Measurements from ENCODE around the gene FAS. TPM values are rescaled to one million over a fixed set of nuclear protein-coding genes. Genes with fewer than 3 reads are reported as not detected.

Gene FAS
- polyA plus RNA-seq, 1 of the 3 experiments (the other 2 are of a cell fraction) = 31.5 TPM

- 0 out of 2 replicates have a peak, but pooled peaks have one; percentile 31 for TF ChIP-seq REST (IDR thresholded peaks at IDR 0.05; ENCODE audit: low read depth, low read length)
- TF ChIP-seq RXRA (IDR thresholded peaks at IDR 0.05; ENCODE audit: borderline replicate concordance, low read depth) = peak; percentile 68; the same call in 1 of the 2 replicates
Observed at GRCh38 chr10:88979153-88979562, 11.4 kb upstream of the FAS start (continued).

GRCh38 chr10:88979603-88980002 is 11.0 kb upstream of the FAS start:
- Histone ChIP-seq H3K4me2 (0 out of 2 replicates have a peak overlapping the region, but pooled peaks have one; percentile 20), H3K9me2 (no peaks in the 10 kb centered on the region), H4K20me1 (ENCODE audit: insufficient read depth) (no peaks in the 10 kb centered on the region), H3K4me3 (ENCODE audit: low read depth in 2 of 2, low read length in 1 of 2) (no peak overlapping the region), H3K9ac (no peak overlapping the region), H3K27ac (ENCODE audit: low read depth in 2 of 2, low read length in 1 of 2) (no peak overlapping the region; a peak in 1 of 4 replicates), H3K79me2 (ENCODE audit: insufficient read depth) (peaks cover 9% of the 10 kb centered on the region; the same call in 1 of the 2 replicates), H3K4me1 (ENCODE audit: control insufficient read depth in 1 of 2, insufficient read depth in 2 of 2, low read depth in 1 of 2, low read length in 1 of 2) (peaks cover 6 to 34% of the 10 kb centered on the region in 2 experiments; a peak in 3 of 4 replicates), H3K27me3 (ENCODE audit: insufficient read depth) (no peaks in the 10 kb centered on the region), H3K9me3 (no peaks in the 10 kb centered on the region), H3K36me3 (replicated peaks in 1 of 2; ENCODE audit: control insufficient read depth in 1 of 2, insufficient read depth in 2 of 2, low read length in 1 of 2) (peaks cover 5% of the 10 kb centered on the region in 2 experiments), H2AFZ (ENCODE audit: low read depth) (no peak overlapping the region), H3F3A (replicated peaks; ENCODE audit: insufficient read depth) (no peaks in the 10 kb centered on the region)
- TF ChIP-seq RCOR1 (IDR thresholded peaks at IDR 0.05; ENCODE audit: low read length) = no peak
- no peak for TF ChIP-seq TAF1 (IDR thresholded peaks at IDR 0.05; ENCODE audit: borderline replicate concordance, low read depth, low read length)
- no peak for TF ChIP-seq REST (IDR thresholded peaks at IDR 0.05; ENCODE audit: low read depth, low read length)
- TF ChIP-seq FOXM1 (IDR thresholded peaks at IDR 0.05; ENCODE audit: low read depth) = no peak
- no peak for TF ChIP-seq RXRA (IDR thresholded peaks at IDR 0.05; ENCODE audit: borderline replicate concordance, low read depth)
- TF ChIP-seq PBX3 (IDR thresholded peaks at IDR 0.05) = no peak
- no peak for TF ChIP-seq NFIC (IDR thresholded peaks at IDR 0.05; ENCODE audit: borderline replicate concordance)
- no peak for TF ChIP-seq GABPA (IDR thresholded peaks at IDR 0.05; ENCODE audit: low read depth)
- no peak for TF ChIP-seq MXI1 (IDR thresholded peaks at IDR 0.05; ENCODE audit: low read depth, low read length)
- WGBS (ENCODE audit: low lambda C conversion rate) = 93% methylated on average over 4 of the region's 4 CpGs
- POLR2A ChIA-PET = no interaction called here
- CTCF ChIA-PET = interaction anchor here (0.6 to 8.7 kb wide), 3 partner anchors 12 to 1380 kb away, joined by 3 to 90 read pairs (median 6); partner anchors contain the start of gene FAS
- DNase-seq = no peak
